KOPT-K1 (cell line): Measurements from ENCODE around the gene GRK6.
"Not testable (repeated sequence)": the region's sequence is repeated elsewhere in the genome, so short reads cannot be mapped to it uniquely, and the experiment has no call there.

Experiments
- H3K27ac ChIP-seq: fragments of 200-600 bp; sonication (generic); 2 replicates; pipeline ENCODE4 v1.5.1; 2016; ENCODE audit warnings: antibody characterized with exemption, mild to moderate bottlenecking, low read depth, low read length; ENCODE audit not compliant: poor library complexity, severe bottlenecking
- H3K36me3 ChIP-seq: fragments of 200-600 bp; sonication (generic); 2 replicates; pipeline ENCODE4 v1.5.1; 2017; ENCODE audit warnings: antibody characterized with exemption, mild to moderate bottlenecking, low read length, moderate library complexity; ENCODE audit not compliant: insufficient read depth
- H3K9me3 ChIP-seq: fragments of 200-600 bp; sonication (generic); 2 replicates; pipeline ENCODE4 v1.5.1; 2017; ENCODE audit warnings: antibody characterized with exemption, low read length, mild to moderate bottlenecking; ENCODE audit not compliant: insufficient read depth, poor library complexity, severe bottlenecking

Gene GRK6

DNA sequence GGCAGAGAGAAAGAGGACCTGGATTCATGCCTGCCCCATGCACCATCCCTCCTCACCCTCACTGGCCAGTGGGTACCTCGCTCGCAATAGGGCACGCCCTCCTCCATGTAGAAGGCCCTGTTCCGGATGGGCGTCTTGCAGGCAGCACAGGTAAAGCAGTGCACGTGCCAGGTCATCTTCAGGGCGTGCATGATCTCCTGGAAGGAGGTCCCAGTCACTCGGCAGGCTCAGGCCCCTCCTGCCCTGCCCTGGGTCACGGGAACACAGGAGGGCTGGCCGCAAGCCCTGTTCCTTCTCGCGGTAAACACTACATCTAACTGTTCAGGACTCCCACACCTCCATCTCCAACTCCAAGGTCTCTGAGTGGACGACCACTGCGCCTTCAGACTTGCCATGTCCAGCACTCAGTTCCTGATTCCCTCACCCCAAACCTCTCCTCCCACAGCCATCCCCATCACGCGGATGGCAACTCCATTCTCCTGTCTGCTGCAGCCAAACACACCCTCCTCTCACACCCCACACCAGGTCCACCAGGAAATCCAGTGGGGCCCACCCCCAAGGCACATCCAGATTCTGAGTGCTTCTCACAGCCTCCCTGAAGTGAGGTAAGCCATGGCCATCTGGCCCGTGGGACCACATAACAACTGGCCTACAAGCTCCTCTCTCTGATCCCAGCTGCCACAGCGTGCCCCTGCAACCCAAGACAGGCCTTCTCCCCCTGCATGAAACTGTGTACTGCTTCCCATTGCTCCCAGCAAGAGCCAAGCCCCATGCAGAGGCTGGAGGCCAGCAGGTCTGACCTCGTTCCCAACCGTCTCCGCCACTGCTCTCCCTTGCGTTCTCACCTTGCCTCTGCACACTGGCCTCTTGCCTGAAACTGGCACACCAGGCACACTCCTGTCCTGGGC, 57.8 kb downstream of the GRK6 start:
- no peaks in the 10 kb centered on the region for H3K36me3 ChIP-seq
- H3K9me3 ChIP-seq = no peaks in the 10 kb centered on the region
- H3K27ac ChIP-seq = no peak overlapping the region

DNA sequence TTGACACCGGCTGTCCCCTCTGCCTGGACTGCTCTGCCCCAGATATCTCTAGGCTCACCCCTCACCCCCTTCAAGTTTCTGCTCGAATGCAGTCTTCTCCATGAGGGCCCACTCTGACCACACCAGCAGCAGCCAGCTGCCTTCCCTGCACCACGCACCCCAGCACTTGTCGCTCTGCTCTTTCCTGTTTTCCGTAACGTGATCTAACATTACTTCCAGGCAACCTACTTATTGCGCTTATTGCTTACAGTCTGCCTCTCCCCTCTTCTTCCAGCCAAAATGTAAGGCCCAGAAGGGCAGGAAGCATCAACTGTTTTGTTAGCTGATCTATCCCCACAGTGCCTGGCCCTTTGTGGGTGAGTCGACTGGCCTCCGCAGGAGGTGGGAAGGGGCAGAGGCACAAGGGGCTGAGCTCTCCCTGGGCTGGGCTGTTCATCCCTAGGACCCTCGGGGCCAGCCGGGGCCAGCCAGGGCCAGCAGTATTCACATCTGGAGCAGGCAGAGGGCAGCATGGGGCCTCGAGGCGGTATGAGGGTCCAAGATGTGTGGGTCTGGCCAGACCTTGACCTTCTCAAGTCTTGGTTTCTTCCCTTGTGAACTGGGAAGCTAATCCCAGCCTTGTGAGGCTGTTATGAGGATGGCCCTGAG, 58.5 kb downstream of the GRK6 start:
- Histone ChIP-seq H3K9me3 (no peaks in the 10 kb centered on the region), H3K36me3 (no peaks in the 10 kb centered on the region), H3K27ac (no peak overlapping the region)

GRCh38 chr5:177485753-177486152, 59.3 kb downstream of the GRK6 start:
- not testable (repeated sequence) for H3K36me3 ChIP-seq, H3K9me3 ChIP-seq, H3K27ac ChIP-seq

DNA sequence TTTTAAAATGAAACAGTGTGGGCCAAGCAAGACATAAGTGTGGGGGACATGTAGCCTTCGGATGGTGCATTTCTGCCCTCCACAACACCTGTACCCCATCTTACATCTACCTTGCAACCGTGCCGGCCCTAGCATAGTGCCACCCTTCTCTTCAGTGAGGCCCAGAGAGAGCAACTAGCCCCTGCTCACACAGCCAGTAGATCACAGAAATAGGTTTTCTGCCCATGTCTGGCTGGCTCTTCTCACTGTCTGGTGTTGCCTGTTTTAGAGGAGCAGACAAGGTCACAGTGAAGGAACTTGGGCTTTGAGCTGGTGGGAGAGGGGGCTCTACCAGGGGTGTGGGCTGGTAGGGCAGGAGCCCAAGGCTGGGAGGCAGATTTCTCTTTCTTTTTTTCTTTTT, 59.8 kb downstream of the GRK6 start:
- H3K27ac ChIP-seq = no peak overlapping the region
- no peaks in the 10 kb centered on the region for H3K36me3 ChIP-seq
- no peaks in the 10 kb centered on the region for H3K9me3 ChIP-seq

DNA sequence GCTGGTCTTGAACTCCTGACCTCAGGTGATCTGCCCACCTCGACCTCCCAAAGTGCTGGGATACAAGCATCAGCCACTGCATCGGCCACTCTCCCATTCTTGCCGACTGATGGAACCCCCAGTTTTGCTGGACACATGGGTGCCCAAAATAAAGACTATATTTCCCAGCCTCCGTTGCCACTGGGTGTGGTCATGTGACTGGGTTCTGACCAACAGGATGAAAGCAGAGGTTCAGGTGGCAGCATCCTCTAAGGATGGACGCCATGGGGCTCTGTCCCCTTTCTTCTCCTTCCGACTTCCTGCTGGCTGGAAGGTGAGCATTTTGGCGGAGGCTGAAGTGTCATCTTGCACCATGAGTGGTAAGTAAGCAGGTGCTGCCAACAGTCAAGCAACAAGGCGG, 60.7 kb downstream of the GRK6 start:
- Histone ChIP-seq H3K36me3 (no peaks in the 10 kb centered on the region), H3K27ac (no peak overlapping the region), H3K9me3 (no peaks in the 10 kb centered on the region)

DNA sequence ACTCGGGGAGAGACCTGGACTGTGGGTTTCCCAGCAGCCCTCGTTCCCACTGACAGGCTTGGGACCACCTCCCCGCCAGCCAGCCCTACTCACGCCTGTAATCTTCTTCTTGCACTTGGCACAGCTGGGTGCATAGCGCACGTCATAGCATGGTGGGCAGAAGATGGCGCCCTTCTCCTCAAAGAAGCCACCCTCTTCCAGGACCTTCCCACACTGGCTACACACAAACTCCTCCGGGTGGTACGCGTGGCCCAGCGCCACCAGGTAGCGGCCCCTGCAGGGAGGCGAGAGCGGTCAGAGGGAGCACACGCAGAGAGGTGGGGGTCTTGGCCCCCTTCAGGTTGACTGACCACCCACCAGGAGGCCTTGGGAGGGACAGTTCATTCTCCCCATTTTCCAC, 61.5 kb downstream of the GRK6 start:
- no peaks in the 10 kb centered on the region for H3K36me3 ChIP-seq
- H3K27ac ChIP-seq = no peak overlapping the region
- no peaks in the 10 kb centered on the region for H3K9me3 ChIP-seq

GRCh38 chr5:177489119-177489716, 62.7 kb downstream of the GRK6 start:
- H3K36me3 ChIP-seq = no peaks in the 10 kb centered on the region
- H3K27ac ChIP-seq = no peak overlapping the region
- H3K9me3 ChIP-seq = no peaks in the 10 kb centered on the region

DNA sequence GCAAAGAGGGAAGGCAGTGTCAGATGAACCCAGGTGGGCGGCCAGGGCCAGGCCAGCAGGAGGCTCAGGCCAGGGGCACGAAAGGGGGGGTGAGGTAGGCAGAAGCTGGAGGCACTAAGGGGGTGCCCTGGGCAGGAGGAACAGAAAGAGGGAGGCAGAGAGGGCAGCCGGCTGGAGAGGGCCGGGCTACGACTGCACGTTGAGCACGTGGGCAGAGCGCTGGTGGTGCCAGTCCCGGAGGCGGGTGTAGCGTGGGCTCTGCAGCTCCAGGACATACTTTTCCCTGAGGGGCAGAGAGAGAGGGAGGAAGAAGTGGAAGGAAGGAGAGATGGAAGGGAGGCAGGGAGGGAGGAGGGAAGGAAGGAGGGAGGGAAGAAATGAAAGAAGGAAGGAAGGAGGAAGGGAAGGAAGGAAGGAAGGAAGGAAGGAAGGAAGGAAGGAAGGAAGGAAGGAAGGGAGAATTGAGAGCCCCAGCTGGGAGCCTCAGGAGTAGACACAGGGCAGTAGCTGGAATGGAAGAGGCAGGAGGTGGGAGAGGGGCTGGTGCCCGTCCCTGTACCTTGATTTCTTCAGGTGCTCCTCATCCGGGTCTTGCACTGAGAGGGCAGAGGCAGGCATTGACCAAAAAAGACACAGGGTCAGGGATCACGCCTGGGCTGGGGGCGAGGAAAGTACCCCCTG, 64.0 kb downstream of the GRK6 start:
- H3K36me3 ChIP-seq = no peaks in the 10 kb centered on the region
- H3K9me3 ChIP-seq = no peaks in the 10 kb centered on the region
- H3K27ac ChIP-seq = no peak overlapping the region

- no peaks in the 10 kb centered on the region for H3K36me3 ChIP-seq
- H3K27ac ChIP-seq = no peak overlapping the region
- H3K9me3 ChIP-seq = no peaks in the 10 kb centered on the region
Measured at GRCh38 chr5:177490992-177491391, 64.5 kb downstream of the GRK6 start.

- H3K27ac ChIP-seq = no peak overlapping the region
- no peaks in the 10 kb centered on the region for H3K36me3 ChIP-seq
- no peaks in the 10 kb centered on the region for H3K9me3 ChIP-seq
Measured at GRCh38 chr5:177491429-177491945, 65.0 kb downstream of the GRK6 start.

GRCh38 chr5:177491983-177492746, 65.7 kb downstream of the GRK6 start:
- Histone ChIP-seq H3K36me3 (no peaks in the 10 kb centered on the region), H3K27ac (no peak overlapping the region), H3K9me3 (no peaks in the 10 kb centered on the region)
